HG02678 (cell line): ENCODE data around the gene CYBB.
A peak's percentile ranks its signal among the peaks of the same experiment; 100 is the strongest.
"Not testable (repeated sequence)": the region's sequence is repeated elsewhere in the genome, so short reads cannot be mapped to it uniquely, and the experiment has no call there.

Experiments
- ATAC-seq: cut with Tn5 transposase; IDR thresholded peaks from one replicate; pipeline ENCODE4 v1.9.1; 2021; ENCODE audit warnings: mild to moderate bottlenecking, moderate library complexity; ENCODE audit not compliant: unreplicated experiment

The CYBB gene

DNA sequence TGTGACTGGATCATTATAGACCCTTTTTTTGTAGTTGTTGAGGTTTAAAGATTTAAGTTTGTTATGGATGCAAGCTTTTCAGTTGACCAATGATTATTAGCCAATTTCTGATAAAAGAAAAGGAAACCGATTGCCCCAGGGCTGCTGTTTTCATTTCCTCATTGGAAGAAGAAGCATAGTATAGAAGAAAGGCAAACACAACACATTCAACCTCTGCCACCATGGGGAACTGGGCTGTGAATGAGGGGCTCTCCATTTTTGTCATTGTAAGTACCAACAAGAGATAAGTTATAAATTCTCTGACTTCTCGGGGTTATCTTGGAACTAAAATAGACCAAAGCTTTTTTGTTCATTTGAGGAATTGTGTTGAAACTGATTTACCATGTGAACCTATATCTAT is at the start of gene CYBB:
TSS of gene CYBB (plus strand) at position 203 of the 400 bp plus-strand sequence. CDS start at position 222, 19 bp downstream.
- ATAC-seq = peak; percentile 34

DNA sequence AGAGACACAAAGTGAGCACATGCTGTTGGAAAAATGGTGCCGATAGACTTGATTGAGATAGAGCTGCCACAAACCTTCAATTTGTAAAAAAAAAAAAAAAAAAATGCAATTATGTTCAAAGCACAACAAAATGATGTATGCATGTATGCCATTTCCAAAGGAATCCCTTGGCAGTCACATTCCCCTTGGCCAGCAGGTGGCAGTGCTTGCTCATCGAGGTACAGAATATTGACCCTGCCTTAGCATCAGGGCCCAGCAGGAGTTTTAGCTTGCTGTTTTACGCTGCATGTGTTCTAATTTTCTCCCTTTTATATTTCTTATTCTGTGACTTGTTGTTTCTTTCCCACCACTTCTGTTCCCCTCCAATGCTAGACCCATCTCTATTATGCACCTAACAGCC is 34.5 kb upstream of the CYBB start:
- ATAC-seq = peak; percentile 43

DNA sequence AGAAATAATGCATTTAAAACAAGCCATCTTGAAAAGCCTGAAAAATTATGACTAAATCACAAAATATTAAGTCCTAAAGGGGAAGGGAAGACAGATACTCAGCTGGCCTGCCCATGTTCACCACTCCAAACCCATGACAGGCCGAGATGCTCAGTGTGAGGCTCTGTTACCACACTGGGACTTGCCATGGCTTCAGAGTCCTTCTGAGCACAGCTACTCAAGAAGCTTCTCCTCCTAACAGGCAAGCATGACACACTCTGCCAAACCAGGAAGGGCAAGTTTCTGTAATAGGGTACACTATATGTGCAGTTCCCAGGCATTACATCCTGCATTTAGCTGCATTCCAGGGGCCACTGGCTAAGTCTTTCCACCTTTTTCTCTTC is 34.0 kb upstream of the CYBB start:
- peak; percentile 36 for ATAC-seq

DNA sequence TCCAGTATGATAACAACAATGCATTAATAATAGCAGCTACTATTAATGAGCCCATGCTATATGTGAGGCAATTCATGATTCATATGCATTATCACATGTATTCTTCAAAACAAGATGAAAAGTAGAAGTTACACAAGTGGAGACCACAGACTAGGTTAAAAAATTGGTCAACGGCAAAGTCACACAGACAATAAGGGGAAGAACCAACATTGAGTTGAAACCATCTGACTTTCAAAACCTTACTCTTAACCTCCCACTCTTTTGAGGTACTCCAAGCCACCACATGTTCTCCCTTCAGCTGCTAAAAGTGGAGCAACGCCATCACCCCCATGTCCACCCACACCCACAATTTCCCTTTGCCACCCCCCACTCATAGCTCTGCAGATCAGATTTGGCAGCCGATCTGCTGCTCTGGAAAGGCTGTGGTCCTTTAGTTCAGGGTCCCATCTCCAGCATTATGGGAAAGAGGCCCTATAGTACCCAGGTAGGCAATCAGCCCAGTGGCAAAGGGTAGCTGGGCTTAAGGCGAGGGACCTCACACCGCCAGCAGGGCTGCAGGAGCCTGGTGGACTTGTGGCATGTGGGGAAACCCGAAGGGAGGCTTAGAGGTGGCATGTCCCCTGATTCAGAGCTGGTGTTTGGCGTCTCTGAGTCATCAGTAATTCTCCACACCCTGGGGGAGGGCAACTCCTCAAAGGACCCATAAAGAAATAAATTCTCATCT is 33.5 kb upstream of the CYBB start:
- peak; percentile 87 for ATAC-seq

DNA sequence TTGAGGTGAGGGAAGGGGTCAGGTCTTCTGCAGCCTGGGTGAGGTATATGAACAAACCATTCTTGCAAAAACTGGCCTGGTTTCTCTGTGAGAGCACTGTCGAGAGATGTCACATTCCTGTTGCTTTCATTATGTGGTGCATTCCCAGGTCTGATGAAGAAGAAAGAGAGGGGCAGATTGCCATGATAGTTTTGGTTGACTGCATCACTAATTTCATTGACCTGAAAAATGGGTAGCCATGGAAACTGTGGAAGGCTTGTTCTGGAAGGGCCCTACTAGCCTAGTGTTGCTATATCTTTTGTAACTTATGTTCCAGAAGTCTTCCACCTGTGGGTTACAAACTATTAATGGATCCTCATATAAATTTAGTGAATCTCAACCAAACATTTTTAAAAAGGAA is 32.9 kb upstream of the CYBB start:
- ATAC-seq = no peak

DNA sequence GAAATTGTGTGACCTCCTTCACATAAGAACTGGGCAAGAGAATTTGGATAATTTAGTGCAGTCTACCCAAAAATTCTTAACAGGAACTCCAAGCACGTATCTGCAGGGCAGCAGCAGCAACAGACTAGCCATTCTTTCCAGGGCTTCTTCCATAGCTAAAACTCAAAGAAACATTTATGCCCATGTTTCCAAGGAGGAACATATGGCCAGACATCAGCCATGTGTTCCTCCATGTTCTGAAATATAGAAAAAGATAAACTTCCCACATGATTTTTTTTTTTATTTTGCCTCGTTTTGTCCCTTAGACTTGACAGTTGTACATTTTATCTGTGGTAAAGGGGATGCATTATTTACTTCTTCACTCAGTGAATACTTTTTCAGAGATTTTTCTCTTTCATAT is 27.6 kb upstream of the CYBB start:
- no peak for ATAC-seq

DNA sequence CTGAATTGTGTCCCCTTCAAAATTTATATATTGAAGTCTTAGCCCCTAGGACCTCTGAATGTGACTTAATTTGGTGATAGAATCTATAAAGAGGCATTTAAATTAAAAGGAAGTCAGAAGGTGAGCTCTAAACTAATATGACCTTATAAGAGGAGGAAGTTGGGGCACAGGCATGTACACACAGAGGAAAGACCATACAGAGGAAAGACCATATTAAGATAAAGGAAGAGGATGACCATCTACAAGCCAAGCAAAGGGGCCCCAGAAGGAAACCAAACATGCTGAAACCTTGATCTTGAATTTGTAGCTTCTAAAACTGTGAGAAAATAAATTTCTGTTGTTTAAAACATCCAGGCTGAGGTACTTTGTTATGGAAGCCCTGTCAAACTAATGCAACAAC is 26.9 kb upstream of the CYBB start:
- no peak for ATAC-seq

DNA sequence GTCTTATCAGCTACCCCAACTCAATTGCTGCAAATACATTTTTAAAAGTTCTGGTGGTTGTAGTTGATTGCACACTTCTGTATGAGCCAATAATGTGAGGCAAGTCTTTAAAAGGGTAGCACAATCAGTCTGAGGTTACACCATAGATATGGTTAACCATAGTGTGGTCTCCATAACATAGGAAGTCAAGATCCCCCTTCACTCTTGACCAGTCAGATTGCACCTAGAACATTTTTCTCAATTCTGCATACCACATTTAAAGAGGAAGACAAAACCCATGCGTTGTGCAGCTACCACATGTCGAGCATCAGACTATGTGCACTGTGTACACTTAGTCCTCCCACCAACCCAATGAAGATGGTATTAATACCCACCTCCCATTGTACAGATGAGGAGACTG is 26.5 kb upstream of the CYBB start:
- no peak for ATAC-seq

DNA sequence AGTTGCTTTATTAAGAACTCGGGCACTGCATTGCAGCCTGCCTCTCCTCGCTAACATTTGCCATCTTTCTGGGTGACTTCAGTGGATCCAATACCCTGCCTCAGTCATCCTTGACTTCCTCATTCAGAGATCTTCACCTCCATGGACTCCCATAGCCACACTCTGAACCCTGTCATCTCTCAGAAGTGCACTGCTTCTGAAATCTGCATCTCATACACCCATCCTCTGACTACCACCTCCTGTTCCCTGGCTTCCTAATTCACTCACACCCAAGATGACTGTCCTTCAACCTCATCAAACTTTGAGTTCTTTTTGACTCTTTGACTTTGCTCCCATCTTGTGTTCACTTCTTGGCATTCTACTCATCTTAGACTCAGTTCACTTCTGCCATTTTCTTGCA is 25.3 kb upstream of the CYBB start:
- ATAC-seq = peak; percentile 11

DNA sequence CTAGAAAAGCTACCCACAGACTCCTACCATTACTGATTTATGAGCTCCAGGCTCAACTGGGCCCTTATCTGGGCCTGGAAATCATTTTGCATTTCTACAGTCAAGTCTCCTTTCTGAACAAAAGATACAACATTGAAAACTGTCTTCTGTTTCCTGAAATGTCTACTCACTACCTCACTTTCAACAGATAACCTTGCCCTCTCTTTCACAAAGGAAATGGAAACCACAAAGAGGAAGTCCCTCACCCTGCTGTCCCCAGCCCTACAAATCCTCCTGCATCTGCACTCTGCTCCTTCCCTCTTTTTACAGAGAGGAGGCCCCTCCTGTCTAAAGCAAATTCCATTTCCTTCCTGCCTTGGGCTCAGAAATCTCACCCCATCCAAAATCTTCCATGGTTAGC is 24.8 kb upstream of the CYBB start:
- peak; percentile 94 for ATAC-seq

DNA sequence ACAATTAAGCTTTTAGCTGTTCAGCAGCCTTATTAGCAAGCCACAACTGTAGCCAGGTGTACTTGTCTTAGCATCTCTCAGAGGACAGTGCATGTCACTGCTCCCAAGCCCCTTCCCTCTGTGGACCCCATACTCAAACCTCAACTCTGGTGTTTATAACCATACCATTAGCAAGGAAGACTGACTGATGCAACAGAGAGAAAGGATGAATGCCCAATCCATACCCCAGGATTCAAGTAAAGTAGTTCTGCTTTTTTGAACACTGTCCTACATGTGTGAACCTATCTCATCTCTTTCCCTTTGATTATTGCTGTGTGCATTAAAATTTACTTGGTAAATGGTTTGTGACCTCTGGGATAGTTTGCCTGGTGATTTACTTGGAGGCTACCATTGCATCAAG is 22.8 kb upstream of the CYBB start:
- no peak for ATAC-seq

DNA sequence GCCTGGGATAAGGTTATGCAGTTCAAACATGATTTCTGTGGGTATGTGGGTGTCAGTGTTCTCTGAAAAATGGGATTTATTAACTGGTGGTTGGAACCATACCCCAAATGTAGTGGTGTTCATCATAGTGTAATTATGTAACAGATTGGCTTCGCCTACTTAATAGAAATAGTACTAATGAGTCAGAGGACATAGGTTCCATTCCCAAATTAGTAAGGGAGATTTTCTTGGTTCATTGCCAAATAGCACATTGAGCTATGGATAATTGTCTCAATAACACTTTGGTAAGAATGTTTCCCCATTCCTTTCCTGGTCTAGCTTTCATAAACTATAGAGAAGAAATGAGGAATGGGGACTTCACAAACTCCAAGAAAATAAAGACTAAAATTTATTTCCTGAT is 20.5 kb upstream of the CYBB start:
- ATAC-seq = no peak

DNA sequence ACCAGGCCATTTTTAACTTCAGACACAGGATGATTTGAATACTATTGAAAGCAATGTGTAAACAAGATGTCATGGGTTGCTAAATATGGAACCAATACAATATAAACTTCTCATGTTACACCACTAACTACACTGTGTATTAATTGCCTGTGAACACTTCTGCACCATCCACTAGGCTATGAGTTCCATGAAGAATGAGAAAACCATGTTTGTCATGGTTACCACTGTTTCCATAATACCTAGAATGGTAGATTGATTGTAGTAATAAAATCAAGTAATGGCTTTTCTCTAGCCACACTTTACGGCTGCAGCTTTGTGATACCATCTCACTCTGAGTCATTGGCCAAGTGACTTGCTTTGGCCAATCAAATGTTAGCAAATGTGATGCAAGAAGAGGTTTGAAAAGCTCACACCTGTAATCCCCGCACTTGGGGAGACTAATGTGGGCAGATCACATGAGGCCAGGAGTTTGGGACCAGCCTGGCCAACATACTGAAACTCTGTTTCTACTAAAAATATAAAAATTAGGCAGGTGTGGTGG is 19.9 kb upstream of the CYBB start:
- no peak for ATAC-seq

DNA sequence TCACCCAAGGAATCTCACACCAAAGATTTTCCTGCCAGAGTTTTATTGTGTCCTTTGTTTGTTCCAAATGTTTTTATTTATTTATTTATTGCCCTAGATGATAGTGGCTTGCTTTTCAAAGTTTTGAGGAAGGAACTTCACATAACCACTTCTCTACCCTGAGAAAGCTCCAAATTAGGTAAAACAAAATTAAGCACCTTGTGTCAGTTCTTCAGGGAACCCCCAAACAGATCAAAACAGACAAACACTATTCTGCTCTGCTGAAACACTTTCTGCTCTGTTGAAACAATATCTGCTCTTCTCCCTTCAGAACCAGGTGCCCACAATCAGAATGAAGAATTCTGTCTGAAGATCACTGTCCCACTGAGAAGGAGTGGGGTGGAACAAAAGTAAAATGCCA is 16.5 kb upstream of the CYBB start:
- no peak for ATAC-seq

DNA sequence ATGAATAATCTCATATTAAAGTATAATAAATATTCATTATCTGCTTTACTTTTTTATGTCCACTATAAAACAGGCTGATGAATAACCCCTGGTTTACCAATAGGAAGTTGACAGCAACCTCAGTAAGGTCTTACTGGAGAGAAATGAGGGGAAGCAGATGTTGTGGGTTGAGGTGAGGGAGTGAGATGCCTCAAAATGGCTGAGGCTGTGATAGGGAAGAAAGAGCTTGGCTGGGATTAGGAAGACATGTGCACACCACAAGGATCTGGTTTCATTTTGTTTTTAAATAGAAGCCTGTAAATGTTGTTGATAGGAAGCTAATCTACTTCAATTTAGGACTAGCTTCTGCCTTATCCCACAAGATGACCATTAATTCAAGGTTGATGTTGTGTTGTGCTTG is 14.4 kb upstream of the CYBB start:
- ATAC-seq = no peak

DNA sequence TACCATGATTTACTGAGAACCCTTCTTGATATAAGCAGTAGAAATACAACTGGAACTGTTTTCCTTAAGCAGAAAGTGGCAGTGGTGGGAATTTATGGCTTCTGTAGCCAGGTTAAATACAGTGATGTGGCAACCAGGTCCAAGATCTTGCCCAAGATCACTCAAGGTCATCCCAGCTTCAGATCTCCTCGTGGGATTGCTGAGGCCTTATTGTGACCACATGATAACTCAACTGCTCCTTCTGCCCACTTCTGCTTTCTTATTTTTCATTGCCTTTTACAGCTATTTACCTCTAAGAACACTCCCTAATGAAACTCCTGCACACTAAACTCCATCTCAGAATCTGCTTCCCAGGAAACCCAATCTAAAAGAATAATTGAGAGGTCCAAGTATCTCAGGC is 12.4 kb upstream of the CYBB start:
- no peak for ATAC-seq

DNA sequence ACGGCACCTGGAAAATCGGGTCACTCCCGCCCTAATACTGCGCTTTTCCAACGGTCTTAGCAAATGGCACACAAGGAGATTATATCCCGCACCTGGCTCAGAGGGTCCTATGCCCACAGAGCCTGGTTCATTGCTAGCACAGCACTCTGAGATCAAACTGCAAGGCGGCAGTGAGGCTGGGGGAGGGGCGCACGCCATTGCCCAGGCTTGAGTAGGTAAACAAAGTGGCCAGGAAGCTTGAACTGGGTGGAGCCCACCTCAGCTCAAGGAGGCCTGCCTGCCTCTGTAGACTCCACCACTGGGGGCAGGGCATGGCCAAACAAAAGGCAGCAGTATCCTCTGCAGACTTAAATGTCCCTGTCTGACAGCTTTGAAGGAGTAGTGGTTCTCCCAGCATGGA is 11.0 kb upstream of the CYBB start:
- ATAC-seq = not testable (repeated sequence)

DNA sequence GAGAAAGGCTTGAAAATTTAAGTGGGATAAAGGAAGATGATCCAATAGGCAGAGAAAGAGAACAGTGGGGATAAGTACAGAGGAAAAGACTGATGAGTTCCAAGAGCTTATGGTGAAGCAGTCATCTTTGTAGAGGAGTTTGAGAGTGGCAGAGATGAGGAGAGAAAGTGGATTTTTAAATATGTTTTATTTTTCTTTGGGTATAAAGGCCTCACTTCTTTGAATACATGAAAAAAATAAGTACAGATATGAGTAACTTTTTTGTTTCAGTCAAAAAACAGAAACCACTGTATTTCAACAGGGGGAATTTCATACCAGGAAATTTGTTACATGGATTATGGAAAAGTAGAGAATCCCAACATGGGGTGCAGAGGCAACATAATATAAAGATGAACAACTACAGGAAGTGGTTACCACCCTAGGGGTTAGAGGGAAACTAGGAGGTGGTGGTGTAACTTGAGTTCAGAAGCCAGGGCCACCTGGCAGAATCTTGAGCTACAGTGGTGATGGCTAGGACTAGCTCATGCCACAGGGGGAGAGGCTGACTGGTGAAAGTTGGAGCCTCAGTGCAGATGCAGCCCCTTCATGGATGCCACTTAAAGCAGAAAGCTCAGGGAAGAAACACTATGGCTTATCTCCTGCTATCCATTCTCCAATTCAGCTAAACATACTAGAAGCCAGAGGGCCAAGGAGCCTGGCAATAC is 3.4 kb upstream of the CYBB start:
- peak; percentile 78 for ATAC-seq

DNA sequence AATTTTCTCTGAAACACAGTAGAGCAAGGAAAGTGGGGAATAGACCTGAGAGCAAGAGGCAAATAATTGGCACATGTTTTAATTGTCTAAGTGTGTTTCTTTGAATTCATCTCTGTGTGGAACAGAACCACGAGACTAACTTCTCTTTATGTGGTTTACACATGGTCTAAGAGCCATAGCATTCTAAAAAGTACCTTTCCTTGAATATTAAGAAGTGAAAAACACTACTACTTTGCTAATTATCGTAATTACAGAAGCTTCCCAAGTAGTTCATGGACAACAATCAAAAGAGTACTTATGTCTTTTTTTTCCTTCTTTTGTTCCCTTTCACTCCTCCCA is 2.9 kb upstream of the CYBB start:
- ATAC-seq = peak; percentile 26

DNA sequence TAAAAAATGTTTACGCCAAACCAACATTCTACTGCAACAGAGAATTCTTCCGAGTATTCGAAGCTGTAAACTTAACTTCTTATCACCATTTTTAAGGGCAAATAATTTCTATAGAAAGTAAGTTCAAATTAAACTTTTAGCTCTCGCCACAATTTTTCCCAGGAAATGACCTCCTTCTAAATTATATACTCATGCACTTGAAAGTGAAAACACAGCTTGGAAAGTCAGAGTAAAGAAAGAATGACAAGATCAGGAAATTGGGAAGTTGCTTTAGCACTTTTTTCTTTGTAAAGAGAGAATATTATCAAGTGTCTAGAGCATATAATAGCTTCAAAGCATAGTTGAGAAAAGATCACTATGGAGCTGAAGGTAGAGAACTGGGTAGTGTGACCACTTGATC is 1.2 kb downstream of the CYBB start:
- peak; percentile 9 for ATAC-seq

DNA sequence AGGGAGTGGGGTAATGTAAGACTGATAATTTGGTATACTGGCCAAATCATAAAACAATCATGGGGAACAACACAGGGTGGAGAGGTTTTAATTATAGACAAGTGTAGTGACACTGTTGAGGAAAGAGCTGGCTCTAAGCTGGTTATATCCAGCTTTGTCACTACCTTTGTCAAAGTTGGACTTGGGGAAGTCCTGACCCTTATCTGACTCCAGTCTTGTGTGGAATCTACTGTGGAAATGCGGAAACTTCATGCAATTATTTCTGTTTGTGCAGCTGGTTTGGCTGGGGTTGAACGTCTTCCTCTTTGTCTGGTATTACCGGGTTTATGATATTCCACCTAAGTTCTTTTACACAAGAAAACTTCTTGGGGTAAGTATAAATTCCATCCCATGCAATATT is 2.0 kb downstream of the CYBB start:
- peak; percentile 14 for ATAC-seq

DNA sequence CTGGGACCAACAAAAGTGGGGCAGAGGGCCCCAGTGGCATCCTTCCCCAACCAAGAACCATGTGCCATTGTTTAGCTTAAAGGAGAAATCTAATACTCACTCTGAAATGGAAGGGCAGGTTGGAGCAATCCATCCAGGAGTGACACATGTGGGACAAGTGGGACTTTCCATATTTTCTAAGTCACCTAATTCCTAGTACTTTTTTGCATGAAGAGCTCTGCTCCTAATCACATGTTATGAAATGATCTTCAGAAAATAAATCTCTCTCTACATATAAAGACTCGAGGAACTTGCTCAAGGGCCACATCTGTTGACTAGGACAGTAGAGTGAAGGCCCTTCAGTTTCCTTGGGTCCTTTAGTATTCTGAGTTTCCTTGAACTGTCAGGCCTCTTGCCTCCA is 2.5 kb downstream of the CYBB start:
- ATAC-seq = no peak

DNA sequence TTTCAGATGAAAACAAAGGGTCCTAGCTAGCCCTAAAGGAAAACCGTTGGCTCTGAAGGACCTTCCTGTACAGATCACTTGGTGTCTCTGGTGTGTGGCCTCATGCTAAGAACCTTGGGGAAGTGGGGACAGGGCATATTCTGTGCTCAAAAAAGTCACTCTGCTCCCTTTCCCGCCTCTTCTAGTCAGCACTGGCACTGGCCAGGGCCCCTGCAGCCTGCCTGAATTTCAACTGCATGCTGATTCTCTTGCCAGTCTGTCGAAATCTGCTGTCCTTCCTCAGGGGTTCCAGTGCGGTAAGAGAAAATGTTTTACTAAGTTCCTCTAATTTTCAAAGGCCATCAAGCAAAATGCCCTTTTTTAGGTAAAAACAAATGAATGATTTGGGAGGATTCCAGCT is 3.4 kb downstream of the CYBB start:
- ATAC-seq = no peak
